NCI-H774 (cell line): ENCODE data around the gene IST1.
A peak's percentile ranks its signal among the peaks of the same experiment; 100 is the strongest.
"Not testable (repeated sequence)": the region's sequence is repeated elsewhere in the genome, so short reads cannot be mapped to it uniquely, and the experiment has no call there.

Experiments used
- DNase-seq: peaks from one replicate; lab custom pipeline; 2025; lab: John Stamatoyannopoulos, UW

Gene IST1

DNA sequence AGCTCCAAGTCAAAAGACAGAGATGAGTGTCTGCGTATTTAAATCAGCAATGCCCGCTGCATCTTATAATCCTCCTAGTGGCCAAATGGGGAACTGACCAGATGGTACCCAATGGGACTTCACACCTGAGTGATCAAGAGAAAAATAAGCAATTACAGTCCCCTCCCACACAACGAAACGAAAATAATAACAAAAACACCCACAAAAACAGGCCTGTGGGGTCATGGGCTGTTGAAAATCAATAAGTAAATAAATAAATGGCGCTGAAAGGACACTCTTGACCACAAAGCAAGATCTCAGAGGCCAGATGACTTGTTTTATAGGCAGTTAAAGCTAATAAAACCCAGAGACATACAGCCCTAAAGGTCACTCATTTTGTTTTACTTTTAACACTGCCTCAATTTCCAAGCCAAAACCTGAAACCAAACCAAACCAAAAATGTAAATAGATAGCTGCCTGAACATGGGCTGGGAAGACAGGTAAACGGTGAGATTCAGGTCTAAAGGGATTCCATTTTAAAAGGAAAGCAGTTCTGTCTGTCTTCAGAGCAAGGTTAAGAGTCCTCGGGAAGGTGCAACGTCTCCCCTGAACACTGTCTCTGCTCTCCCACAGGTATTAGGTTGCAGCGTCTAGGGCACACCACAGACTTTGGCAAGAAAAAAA is 12.7 kb upstream of the IST1 start:
- peak; percentile 26 for DNase-seq

DNA sequence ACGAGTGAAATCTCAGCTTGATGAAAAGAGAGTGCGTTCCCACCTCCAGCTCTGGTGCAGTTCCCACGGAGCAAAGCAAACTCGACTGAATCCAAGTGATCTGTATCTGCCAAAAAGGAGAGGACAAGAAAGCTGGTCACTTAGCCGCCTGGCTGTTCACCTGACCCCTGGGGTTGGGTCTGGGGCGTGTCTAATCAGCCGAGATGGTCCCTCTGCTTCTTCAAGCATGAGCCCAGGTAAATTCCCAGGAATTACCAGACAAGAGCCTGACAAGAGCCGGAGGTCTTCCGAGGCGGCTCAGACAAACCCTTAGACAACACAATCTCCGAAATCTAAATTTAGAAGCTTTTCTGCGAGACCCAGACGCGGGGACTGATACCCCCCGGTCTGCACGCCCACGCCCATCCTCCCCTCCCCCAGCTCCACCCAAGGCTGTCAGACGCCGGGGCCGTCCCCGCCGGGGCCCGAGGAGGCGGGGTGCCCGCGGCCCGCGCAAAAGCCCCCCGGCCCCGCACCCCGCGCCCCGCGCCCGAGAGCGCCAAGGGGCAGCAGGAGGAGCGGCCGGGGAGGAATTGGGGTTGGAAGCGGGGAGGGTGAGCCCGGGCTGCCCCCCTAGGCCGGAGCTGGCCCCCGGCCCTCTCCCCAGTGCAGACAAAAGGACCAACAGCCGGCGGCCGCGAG is 12.0 kb upstream of the IST1 start:
- no peak for DNase-seq

- DNase-seq, result peak; percentile 58
Measured at GRCh38 chr16:71883849-71884638, 11.3 kb upstream of the IST1 start, which contains the start of gene ZNF821. TSS of gene ZNF821 (minus strand) at chr16:71884182. CDS start at chr16:71879946, 4,236 bp downstream.

GRCh38 chr16:71885261-71885650 is 10.1 kb upstream of the IST1 start:
- no peak for DNase-seq

DNA sequence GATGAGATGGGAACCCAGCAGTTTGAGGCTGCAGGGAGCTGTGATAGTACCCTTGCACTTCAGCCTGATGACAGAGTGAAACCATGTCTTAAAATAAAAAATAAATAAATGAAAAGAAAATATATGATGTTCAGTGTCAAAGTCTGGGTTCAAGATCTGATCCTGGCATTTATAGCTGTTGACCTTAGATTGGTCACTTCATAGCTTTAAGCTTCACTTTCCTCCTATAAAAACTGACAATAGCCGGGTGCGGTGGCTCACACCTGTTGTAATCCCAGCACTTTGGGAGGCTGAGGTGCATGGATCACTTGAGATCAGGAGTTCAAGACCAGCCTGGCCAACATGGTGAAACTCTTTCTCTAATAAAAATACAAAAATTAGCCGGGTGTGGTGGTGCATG is 6.2 kb upstream of the IST1 start:
- DNase-seq, result no peak

DNA sequence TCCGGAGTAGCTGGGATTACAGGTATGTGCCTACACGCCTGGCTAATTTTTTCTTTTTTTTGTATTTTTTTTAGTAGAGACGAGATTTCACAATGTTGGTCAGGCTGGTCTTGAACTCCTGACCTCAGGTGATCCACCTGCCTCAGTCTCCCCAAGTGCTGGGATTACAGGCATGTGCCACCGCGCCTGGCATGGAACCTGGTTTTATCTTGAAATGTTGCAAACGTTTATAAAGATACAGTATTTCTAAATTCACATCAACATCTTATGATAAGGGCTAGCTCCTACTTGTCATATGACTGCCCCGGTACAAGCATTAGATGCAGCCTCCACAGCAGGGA is 1.5 kb upstream of the IST1 start:
- DNase-seq, result no peak

DNA sequence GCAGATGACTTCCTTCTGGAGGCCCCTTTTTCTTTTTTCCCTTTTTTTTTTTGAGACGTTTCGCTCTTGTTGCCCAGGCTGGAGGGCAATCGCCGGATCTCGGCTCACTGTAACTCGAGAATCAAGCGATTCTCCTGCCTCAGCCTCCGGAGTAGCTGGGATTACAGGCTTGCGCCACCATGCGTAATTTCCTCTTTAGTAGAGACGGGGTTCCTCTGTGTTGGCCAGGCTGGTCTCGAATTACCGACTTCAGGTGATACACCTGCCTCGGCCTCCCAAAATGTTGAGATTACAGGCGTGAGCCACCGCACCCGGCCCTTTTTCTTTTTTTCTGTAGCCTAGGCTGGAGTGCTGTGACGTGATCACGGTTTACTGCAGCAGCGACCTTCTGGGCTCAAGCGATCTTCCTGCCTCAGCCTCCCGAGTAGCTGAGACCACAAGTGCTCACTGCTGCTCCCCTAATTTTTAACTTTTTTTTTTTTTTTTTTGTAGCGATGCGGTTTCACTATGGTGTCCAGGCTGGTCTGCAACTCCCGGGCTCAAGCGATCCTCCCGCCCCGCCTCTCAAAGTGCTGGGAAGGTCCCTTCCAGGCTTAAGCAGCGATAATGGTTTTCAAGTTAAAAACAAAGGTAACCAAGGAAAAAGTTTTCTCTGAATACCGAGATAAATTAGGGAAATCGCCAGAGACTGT is 956 bp upstream of the IST1 start:
- DNase-seq, result no peak

DNA sequence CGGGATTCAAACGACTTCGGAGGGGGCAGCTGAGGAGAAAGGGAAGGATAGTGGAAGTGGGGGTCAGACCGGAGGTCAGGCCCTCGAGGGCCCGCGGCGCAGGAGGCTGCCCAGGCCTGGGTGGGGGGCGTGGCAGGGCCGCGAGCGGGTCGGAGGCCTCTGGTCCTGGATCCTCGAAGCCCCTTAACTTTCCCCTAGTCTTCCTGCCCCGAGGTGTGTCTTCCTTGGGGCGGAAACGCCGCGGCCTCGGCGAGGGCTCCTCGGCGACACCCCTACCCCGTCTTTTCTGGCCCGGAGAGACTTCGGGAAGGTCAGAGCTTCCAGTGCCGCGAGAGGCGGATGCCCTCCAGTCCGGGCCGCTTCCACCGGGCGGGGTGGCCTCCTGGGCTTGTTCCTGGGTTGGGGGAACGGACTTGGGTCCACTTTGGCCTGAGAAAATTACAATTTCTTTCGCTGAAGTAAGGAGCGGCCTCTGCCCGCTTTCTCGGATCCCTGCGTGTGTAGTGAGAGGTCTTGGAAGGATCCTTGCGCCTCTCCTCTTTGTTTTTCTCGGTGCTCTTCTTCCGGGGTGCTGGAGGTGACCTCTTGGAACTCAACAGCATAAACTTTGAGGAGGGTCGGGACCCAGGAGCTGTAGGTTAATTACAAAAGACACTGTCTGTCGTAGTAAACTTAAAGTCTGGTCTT is 491 bp downstream of the IST1 start:
- no peak for DNase-seq

GRCh38 chr16:71896764-71897368 is 1.5 kb downstream of the IST1 start:
- no peak for DNase-seq

GRCh38 chr16:71899171-71899570 is 3.8 kb downstream of the IST1 start:
- no peak for DNase-seq

DNA sequence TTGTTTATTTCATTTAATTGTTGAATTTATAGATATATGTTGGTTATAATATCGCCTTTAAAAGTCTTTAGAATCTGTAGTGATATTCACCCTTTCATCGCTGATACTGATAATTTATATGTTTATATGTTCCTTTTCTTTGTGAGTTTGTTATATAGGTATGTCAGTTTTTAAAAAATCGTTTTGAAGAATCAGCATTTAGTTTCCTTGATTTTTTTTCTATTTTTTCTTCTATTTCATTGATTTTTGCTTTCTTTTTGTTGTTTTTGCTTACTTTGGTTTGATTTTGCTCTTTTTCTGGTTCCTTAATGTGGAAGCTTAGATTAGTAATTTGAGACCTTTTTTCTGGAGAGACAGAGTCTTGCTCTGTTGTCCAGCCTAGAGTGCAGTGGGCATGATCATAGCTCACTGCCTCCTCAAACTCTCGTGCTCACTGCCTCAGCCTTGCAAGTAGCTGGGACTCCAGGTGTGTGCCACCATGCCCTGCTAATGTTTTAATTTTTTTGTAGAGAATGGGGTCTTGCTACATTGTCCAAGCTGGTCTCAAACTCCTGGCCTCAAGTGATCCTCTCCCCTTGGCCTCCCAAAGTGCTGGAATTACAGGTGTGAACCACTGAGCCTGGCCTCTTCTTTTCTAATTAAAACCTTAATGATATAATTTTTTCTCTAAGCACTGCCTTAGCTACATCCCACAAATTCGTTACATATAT is 7.5 kb downstream of the IST1 start:
- DNase-seq, result no peak

- DNase-seq, result no peak
Measured at GRCh38 chr16:71903608-71904007, 8.3 kb downstream of the IST1 start.

DNA sequence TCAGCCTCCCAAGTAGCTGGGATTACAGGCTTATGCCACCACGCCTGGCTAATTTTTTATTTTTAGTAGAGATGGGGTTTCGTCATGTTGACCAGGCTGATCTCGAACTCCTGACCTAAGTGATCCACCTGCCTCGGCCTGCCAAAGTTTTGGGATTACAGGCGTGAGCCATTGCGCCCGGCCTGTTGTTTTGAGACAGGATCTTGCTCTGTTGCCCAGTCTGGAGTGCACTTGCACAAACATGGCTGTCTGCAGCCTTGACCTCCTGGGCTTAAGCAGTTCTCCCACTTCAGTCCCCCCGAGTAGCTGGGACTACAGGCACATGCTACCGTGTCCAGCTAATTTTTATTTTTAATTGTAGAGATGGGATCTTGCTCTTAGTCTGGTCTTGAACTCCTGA is 8.9 kb downstream of the IST1 start:
- no peak for DNase-seq

DNA sequence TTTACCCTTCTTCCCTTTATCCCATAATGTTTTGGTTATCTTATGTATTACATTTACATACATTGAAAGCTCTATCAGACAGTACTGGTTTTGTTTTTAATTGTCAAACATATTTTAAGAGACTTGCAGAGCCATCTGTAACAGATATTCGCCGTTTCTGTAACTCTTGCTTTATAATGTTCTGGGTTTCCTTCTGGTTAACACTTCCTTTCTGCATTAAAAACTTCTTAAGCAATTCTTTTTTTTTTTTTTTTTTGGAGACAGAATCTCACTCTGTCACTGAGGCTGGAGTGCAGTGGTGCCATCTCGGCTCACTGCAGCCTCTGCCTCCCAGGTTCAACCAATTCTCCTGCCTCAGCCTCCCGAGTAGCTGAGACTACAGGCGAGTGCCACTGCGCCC is 10.4 kb downstream of the IST1 start:
- DNase-seq, result not testable (repeated sequence)

GRCh38 chr16:71911121-71911520 is 15.8 kb downstream of the IST1 start:
- no peak for DNase-seq

GRCh38 chr16:71912534-71913275 is 17.4 kb downstream of the IST1 start:
- DNase-seq, result no peak

DNA sequence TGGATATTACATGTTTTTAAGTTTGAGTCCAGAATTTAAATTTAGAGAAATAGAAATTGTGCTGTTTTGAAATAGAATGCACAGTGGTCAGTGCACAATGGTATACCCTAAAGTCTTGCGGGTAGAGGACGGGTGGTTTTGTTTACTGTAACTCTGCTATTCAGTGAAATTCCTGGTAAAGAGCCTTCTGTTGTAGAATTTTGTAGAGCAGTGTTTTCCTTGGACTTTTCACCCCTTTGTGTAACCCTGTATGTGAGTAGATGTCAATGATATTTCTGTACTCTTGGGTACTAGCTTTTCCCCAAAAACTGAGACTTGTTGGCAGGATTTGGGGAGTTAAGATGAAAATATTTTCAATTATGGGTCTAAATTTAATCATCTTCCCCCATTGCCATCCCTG is 19.5 kb downstream of the IST1 start:
- DNase-seq, result no peak

GRCh38 chr16:71915350-71915749 is 20.0 kb downstream of the IST1 start:
- DNase-seq, result no peak

GRCh38 chr16:71916397-71916920 is 21.1 kb downstream of the IST1 start:
- DNase-seq, result no peak

GRCh38 chr16:71917900-71918299 is 22.6 kb downstream of the IST1 start:
- no peak for DNase-seq
